ENCODE measurements around the gene TNK2.

TNK2 gene

GRCh38 chr3:195839260-195840010 is 68.9 kb downstream of the TNK2 start:
- H3K79me2 ChIP-seq (ENCODE audit: insufficient read depth, low read length) = no peaks in the 10 kb centered on the region
- H3K4me1 ChIP-seq (ENCODE audit: insufficient read depth, low read length, severe bottlenecking) = peaks cover 14% of the 10 kb centered on the region
- peaks cover 5% of the 10 kb centered on the region; the same call in 1 of the 2 replicates for H3K36me3 ChIP-seq (ENCODE audit: insufficient read depth, low read length)
- H3K9ac ChIP-seq (ENCODE audit: low read length) = peak overlapping the region; percentile 16; the same call in 1 of the 2 replicates
- H3K9me2 ChIP-seq (ENCODE audit: low read depth, low read length) = no peaks in the 10 kb centered on the region
- no peaks in the 10 kb centered on the region for H3F3A ChIP-seq (ENCODE audit: insufficient read depth, low read length)
- no peaks in the 10 kb centered on the region for H4K20me1 ChIP-seq (ENCODE audit: insufficient read depth, low read length)
- peaks cover 8% of the 10 kb centered on the region; the same call in 1 of the 2 replicates for H3K27me3 ChIP-seq (ENCODE audit: insufficient read depth, low read length)
- no peak for TF ChIP-seq EZH2 (IDR thresholded peaks at IDR 0.05; ENCODE audit: borderline replicate concordance, low read length)
- TF ChIP-seq CTCF (IDR thresholded peaks at IDR 0.05; ENCODE audit: low read length) = no peak
- no peak overlapping the region for H2AFZ ChIP-seq (ENCODE audit: low read length)
- H3K27ac ChIP-seq (ENCODE audit: low read depth, low read length, poor library complexity, severe bottlenecking) = peak overlapping the region; percentile 82
- H3K9me3 ChIP-seq (ENCODE audit: low read length) = peaks cover 9% of the 10 kb centered on the region; the same call in 1 of the 2 replicates
- peak overlapping the region; percentile 22; the same call in 1 of the 2 replicates for H3K4me2 ChIP-seq (ENCODE audit: low read length)
- no peak overlapping the region for H3K4me3 ChIP-seq (ENCODE audit: low read depth, low read length, poor library complexity, severe bottlenecking)

- Histone ChIP-seq H3K9me2 (ENCODE audit: low read depth, low read length) (no peaks in the 10 kb centered on the region), H4K20me1 (ENCODE audit: insufficient read depth, low read length) (no peaks in the 10 kb centered on the region), H3K4me3 (ENCODE audit: low read depth, low read length, poor library complexity, severe bottlenecking) (no peak overlapping the region), H3K27ac (ENCODE audit: low read depth, low read length, poor library complexity, severe bottlenecking) (peak overlapping the region; percentile 82), H3K4me1 (ENCODE audit: insufficient read depth, low read length, severe bottlenecking) (peaks cover 14% of the 10 kb centered on the region), H3K36me3 (ENCODE audit: insufficient read depth, low read length) (peaks cover 5% of the 10 kb centered on the region; the same call in 1 of the 2 replicates), H3K79me2 (ENCODE audit: insufficient read depth, low read length) (no peaks in the 10 kb centered on the region), H3F3A (ENCODE audit: insufficient read depth, low read length) (no peaks in the 10 kb centered on the region), H2AFZ (ENCODE audit: low read length) (no peak overlapping the region), H3K9me3 (ENCODE audit: low read length) (peaks cover 9% of the 10 kb centered on the region; the same call in 1 of the 2 replicates), H3K27me3 (ENCODE audit: insufficient read depth, low read length) (peaks cover 8% of the 10 kb centered on the region; the same call in 1 of the 2 replicates), H3K9ac (ENCODE audit: low read length) (no peak overlapping the region), H3K4me2 (ENCODE audit: low read length) (peak overlapping the region; percentile 22; the same call in 1 of the 2 replicates)
- TF ChIP-seq CTCF (IDR thresholded peaks at IDR 0.05; ENCODE audit: low read length) (no peak), EZH2 (IDR thresholded peaks at IDR 0.05; ENCODE audit: borderline replicate concordance, low read length) (no peak)
Measured at GRCh38 chr3:195838714-195839113, 69.6 kb downstream of the TNK2 start.

- Histone ChIP-seq H3K9ac (ENCODE audit: low read length) (no peak overlapping the region), H3K36me3 (ENCODE audit: insufficient read depth, low read length) (peaks cover 5% of the 10 kb centered on the region; the same call in 1 of the 2 replicates), H3K27ac (ENCODE audit: low read depth, low read length, poor library complexity, severe bottlenecking) (no peak overlapping the region), H3K9me2 (ENCODE audit: low read depth, low read length) (no peaks in the 10 kb centered on the region), H2AFZ (ENCODE audit: low read length) (no peak overlapping the region), H3K9me3 (ENCODE audit: low read length) (peaks cover 9% of the 10 kb centered on the region; the same call in 1 of the 2 replicates), H3K4me1 (ENCODE audit: insufficient read depth, low read length, severe bottlenecking) (peaks cover 14% of the 10 kb centered on the region), H4K20me1 (ENCODE audit: insufficient read depth, low read length) (no peaks in the 10 kb centered on the region), H3K79me2 (ENCODE audit: insufficient read depth, low read length) (no peaks in the 10 kb centered on the region), H3K4me2 (ENCODE audit: low read length) (no peak overlapping the region), H3K4me3 (ENCODE audit: low read depth, low read length, poor library complexity, severe bottlenecking) (no peak overlapping the region), H3K27me3 (ENCODE audit: insufficient read depth, low read length) (peaks cover 8% of the 10 kb centered on the region; the same call in 1 of the 2 replicates), H3F3A (ENCODE audit: insufficient read depth, low read length) (no peaks in the 10 kb centered on the region)
- TF ChIP-seq EZH2 (IDR thresholded peaks at IDR 0.05; ENCODE audit: borderline replicate concordance, low read length) (no peak), CTCF (IDR thresholded peaks at IDR 0.05; ENCODE audit: low read length) (no peak)
Measured at GRCh38 chr3:195836476-195837135, 71.7 kb downstream of the TNK2 start.
